Brain pericyte (primary cell): ENCODE measurements around the gene GDF7.

Source experiments
- DNase-seq: peaks from one replicate; pipeline ENCODE4 v3.0.0-alpha.2; 2012; ENCODE audit warnings: low read depth, low spot score

GDF7 gene

GRCh38 chr2:20661421-20662307, 5.3 kb upstream of the GDF7 start:
- DNase-seq = no peak

GRCh38 chr2:20662308-20662937, 4.5 kb upstream of the GDF7 start:
- no peak for DNase-seq

- no peak for DNase-seq
Observed at GRCh38 chr2:20663196-20664070, 3.5 kb upstream of the GDF7 start.

GRCh38 chr2:20664071-20664390, 2.9 kb upstream of the GDF7 start:
- no peak for DNase-seq

- DNase-seq = no peak
Observed at GRCh38 chr2:20664431-20665242, 2.3 kb upstream of the GDF7 start.

GRCh38 chr2:20665243-20666004, 1.5 kb upstream of the GDF7 start:
- no peak for DNase-seq

- DNase-seq = no peak
Observed at GRCh38 chr2:20666005-20666303, 990 bp upstream of the GDF7 start.

- no peak for DNase-seq
Observed at GRCh38 chr2:20667151-20667530, 197 bp downstream of the GDF7 start.

- no peak for DNase-seq
Observed at GRCh38 chr2:20667531-20668401, 822 bp downstream of the GDF7 start.

- DNase-seq = no peak
Observed at GRCh38 chr2:20668451-20668850, 1.5 kb downstream of the GDF7 start.

- no peak for DNase-seq
Observed at GRCh38 chr2:20668871-20669475, 2.0 kb downstream of the GDF7 start.

GRCh38 chr2:20669562-20670314, 2.8 kb downstream of the GDF7 start:
- no peak for DNase-seq

GRCh38 chr2:20670315-20671035, 3.5 kb downstream of the GDF7 start:
- no peak for DNase-seq

- DNase-seq = no peak
Observed at GRCh38 chr2:20671036-20671735, 4.2 kb downstream of the GDF7 start.

- no peak for DNase-seq
Observed at GRCh38 chr2:20671736-20672080, 4.8 kb downstream of the GDF7 start.

GRCh38 chr2:20672201-20672951, 5.4 kb downstream of the GDF7 start:
- no peak for DNase-seq
